ENCODE results near the gene ABCD3. TPM values are rescaled to one million over a fixed set of nuclear protein-coding genes. Genes with fewer than 3 reads are reported as not detected.

Gene ABCD3
- polyA plus RNA-seq, 3 donors: 7.8 to 24.9 (median 21.0) TPM

- Histone ChIP-seq H3K4me2 (replicated peaks; ENCODE audit: extremely low read depth, low read length, poor library complexity, severe bottlenecking) (no peak overlapping the region), H3K9ac (ENCODE audit: insufficient read depth, low read length, poor library complexity, severe bottlenecking) (no peak overlapping the region), H3K27ac (ENCODE audit: low read depth in 1 of 2, low read length in 2 of 2) (no peak overlapping the region), H3K9me3 (replicated peaks in 1 of 2; ENCODE audit: control insufficient read depth in 1 of 2, insufficient read depth in 1 of 2, low read length in 2 of 2) (no peaks in the 10 kb centered on the region), H3K36me3 (replicated peaks in 1 of 2; ENCODE audit: control insufficient read depth in 1 of 2, insufficient read depth in 2 of 2, low read length in 2 of 2) (no peaks in the 10 kb centered on the region), H4K20me1 (ENCODE audit: insufficient read depth, low read length) (no peaks in the 10 kb centered on the region), H3K79me2 (ENCODE audit: insufficient read depth, low read length) (no peaks in the 10 kb centered on the region), H3K27me3 (ENCODE audit: control insufficient read depth in 2 of 2, insufficient read depth in 2 of 2, low read length in 2 of 2) (no peaks in the 10 kb centered on the region), H2AFZ (ENCODE audit: insufficient read depth, low read depth, low read length, poor library complexity, severe bottlenecking) (no peak overlapping the region), H3K4me1 (ENCODE audit: control insufficient read depth in 1 of 2, insufficient read depth in 2 of 2, low read length in 2 of 2) (no peaks in the 10 kb centered on the region), H3K4me3 (replicated peaks in 1 of 3; ENCODE audit: low read depth in 2 of 3, low read length in 3 of 3) (no peak overlapping the region)
- no peaks in the 10 kb centered on the region for H3K9me3 Mint-ChIP-seq
- H3K4me1 Mint-ChIP-seq: peaks cover 3% of the 10 kb centered on the region
- no peak for DNase-seq
- peaks cover 0 to 3% (median 0%) of the 10 kb centered on the region in 3 donors for H3K27me3 Mint-ChIP-seq (ENCODE audit: low read depth in 3 of 3)
- H3K36me3 Mint-ChIP-seq: no peaks in the 10 kb centered on the region
- WGBS (ENCODE audit: insufficient coverage): 100% methylated on average over 2 of the region's 4 CpGs
- TF ChIP-seq CTCF (IDR thresholded peaks at IDR 0.05): no peak
- no peak overlapping the region for H3K27ac Mint-ChIP-seq
- H3K4me3 Mint-ChIP-seq: no peak overlapping the region
- intact Hi-C loops (cut with micrococcal nuclease): no loop called here
Measured at GRCh38 chr1:94553931-94554330, 135.7 kb downstream of the ABCD3 start.

GRCh38 chr1:94554580-94554979 lies 136.4 kb downstream of the ABCD3 start:
- no peak overlapping the region for H3K9ac ChIP-seq (ENCODE audit: insufficient read depth, low read length, poor library complexity, severe bottlenecking)
- Mint-ChIP-seq H3K36me3 (no peaks in the 10 kb centered on the region), H3K9me3 (no peaks in the 10 kb centered on the region), H3K27me3 (ENCODE audit: low read depth in 3 of 3) (peaks cover 0 to 3% (median 0%) of the 10 kb centered on the region in 3 donors), H3K27ac (no peak overlapping the region), H3K4me3 (no peak overlapping the region), H3K4me1 (peaks cover 3% of the 10 kb centered on the region)
- no peaks in the 10 kb centered on the region for H3K4me1 ChIP-seq (ENCODE audit: control insufficient read depth in 1 of 2, insufficient read depth in 2 of 2, low read length in 2 of 2)
- no peak for DNase-seq
- no peak for TF ChIP-seq CTCF (IDR thresholded peaks at IDR 0.05)
- no peaks in the 10 kb centered on the region for H3K79me2 ChIP-seq (ENCODE audit: insufficient read depth, low read length)
- H3K9me3 ChIP-seq (replicated peaks in 1 of 2; ENCODE audit: control insufficient read depth in 1 of 2, insufficient read depth in 1 of 2, low read length in 2 of 2): no peaks in the 10 kb centered on the region
- no peaks in the 10 kb centered on the region for H3K27me3 ChIP-seq (ENCODE audit: control insufficient read depth in 2 of 2, insufficient read depth in 2 of 2, low read length in 2 of 2)
- WGBS (ENCODE audit: insufficient coverage): 100% methylated on average over 2 of the region's 5 CpGs
- H2AFZ ChIP-seq (ENCODE audit: insufficient read depth, low read depth, low read length, poor library complexity, severe bottlenecking): no peak overlapping the region
- H3K4me3 ChIP-seq (replicated peaks in 1 of 3; ENCODE audit: low read depth in 2 of 3, low read length in 3 of 3): no peak overlapping the region
- H3K27ac ChIP-seq (ENCODE audit: low read depth in 1 of 2, low read length in 2 of 2): no peak overlapping the region
- no peaks in the 10 kb centered on the region for H3K36me3 ChIP-seq (replicated peaks in 1 of 2; ENCODE audit: control insufficient read depth in 1 of 2, insufficient read depth in 2 of 2, low read length in 2 of 2)
- intact Hi-C loops (cut with micrococcal nuclease): no loop called here
- no peak overlapping the region for H3K4me2 ChIP-seq (replicated peaks; ENCODE audit: extremely low read depth, low read length, poor library complexity, severe bottlenecking)
- no peaks in the 10 kb centered on the region for H4K20me1 ChIP-seq (ENCODE audit: insufficient read depth, low read length)
